HEK293T (cell line): ENCODE data around the gene NPPC.

Experiments
- ARNT ChIP-seq: fragments of 450-650 bp; IDR thresholded peaks from 2 replicates; pipeline ENCODE4 v1.6.1; 2017; ENCODE audit warnings: mild to moderate bottlenecking
- BHLHE40 ChIP-seq: fragments of 450-650 bp; IDR thresholded peaks from 2 replicates; pipeline ENCODE4 v1.6.1; 2016; ENCODE audit warnings: mild to moderate bottlenecking, moderate library complexity, borderline replicate concordance
- CTBP1 ChIP-seq: fragments of 450-650 bp; IDR thresholded peaks from 2 replicates; pipeline ENCODE4 v1.6.1; 2016; ENCODE audit warnings: borderline replicate concordance
- FOXA1 ChIP-seq: fragments of 450-650 bp; IDR thresholded peaks from 2 replicates; pipeline ENCODE4 v1.6.1; 2016; ENCODE audit warnings: mild to moderate bottlenecking
- FOXK2 ChIP-seq: fragments of 450-650 bp; IDR thresholded peaks from 2 replicates; pipeline ENCODE4 v1.6.1; 2016; ENCODE audit warnings: mild to moderate bottlenecking
- HDGF ChIP-seq: fragments of 450-650 bp; IDR thresholded peaks from 2 replicates; pipeline ENCODE4 v1.6.1; 2017; ENCODE audit warnings: antibody characterized with exemption, borderline replicate concordance
- L3MBTL2 ChIP-seq: fragments of 450-650 bp; conservative IDR thresholded peaks from 2 replicates; pipeline ENCODE4 v1.6.1; 2016; ENCODE audit warnings: mild to moderate bottlenecking
- NFRKB ChIP-seq: fragments of 450-650 bp; IDR thresholded peaks from 2 replicates; pipeline ENCODE4 v1.6.1; 2016; ENCODE audit warnings: mild to moderate bottlenecking, moderate library complexity
- SP1 ChIP-seq: fragments of 450-650 bp; IDR thresholded peaks from 2 replicates; pipeline ENCODE4 v1.6.1; 2017
- SUZ12 ChIP-seq: fragments of 450-650 bp; IDR thresholded peaks from 2 replicates; pipeline ENCODE4 v1.6.1; 2016; ENCODE audit warnings: mild to moderate bottlenecking
- TARDBP ChIP-seq: fragments of 450-650 bp; IDR thresholded peaks from 2 replicates; pipeline ENCODE4 v1.6.1; 2016
- ZNF384 ChIP-seq: fragments of 450-650 bp; IDR thresholded peaks from 2 replicates; pipeline ENCODE4 v1.6.1; 2016
- TF ChIP-seq, protein P1 (sequence below): fragments of 450-650 bp; IDR thresholded peaks from 2 replicates; pipeline ENCODE4 v1.6.1; 2016

GRCh38 chr2:231920366-231920765, 5.8 kb downstream of the NPPC start:
- no peak for TF ChIP-seq SP1
- TF ChIP-seq FOXK2 = no peak
- TF ChIP-seq ZNF384 = no peak
- no peak for TF ChIP-seq SUZ12
- TF ChIP-seq BHLHE40 = no peak
- TF ChIP-seq NFRKB = no peak
- TF ChIP-seq CTBP1 = no peak
- TF ChIP-seq, protein P1, sequence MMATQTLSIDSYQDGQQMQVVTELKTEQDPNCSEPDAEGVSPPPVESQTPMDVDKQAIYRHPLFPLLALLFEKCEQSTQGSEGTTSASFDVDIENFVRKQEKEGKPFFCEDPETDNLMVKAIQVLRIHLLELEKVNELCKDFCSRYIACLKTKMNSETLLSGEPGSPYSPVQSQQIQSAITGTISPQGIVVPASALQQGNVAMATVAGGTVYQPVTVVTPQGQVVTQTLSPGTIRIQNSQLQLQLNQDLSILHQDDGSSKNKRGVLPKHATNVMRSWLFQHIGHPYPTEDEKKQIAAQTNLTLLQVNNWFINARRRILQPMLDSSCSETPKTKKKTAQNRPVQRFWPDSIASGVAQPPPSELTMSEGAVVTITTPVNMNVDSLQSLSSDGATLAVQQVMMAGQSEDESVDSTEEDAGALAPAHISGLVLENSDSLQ = no peak
- no peak for TF ChIP-seq FOXA1
- no peak for TF ChIP-seq L3MBTL2
- no peak for TF ChIP-seq HDGF
- TF ChIP-seq TARDBP = no peak
- TF ChIP-seq ARNT = no peak
